Measurements from ENCODE around the gene TBXT.
"Not testable (repeated sequence)": the region's sequence is repeated elsewhere in the genome, so short reads cannot be mapped to it uniquely, and the experiment has no call there.

The TBXT gene, protein sequence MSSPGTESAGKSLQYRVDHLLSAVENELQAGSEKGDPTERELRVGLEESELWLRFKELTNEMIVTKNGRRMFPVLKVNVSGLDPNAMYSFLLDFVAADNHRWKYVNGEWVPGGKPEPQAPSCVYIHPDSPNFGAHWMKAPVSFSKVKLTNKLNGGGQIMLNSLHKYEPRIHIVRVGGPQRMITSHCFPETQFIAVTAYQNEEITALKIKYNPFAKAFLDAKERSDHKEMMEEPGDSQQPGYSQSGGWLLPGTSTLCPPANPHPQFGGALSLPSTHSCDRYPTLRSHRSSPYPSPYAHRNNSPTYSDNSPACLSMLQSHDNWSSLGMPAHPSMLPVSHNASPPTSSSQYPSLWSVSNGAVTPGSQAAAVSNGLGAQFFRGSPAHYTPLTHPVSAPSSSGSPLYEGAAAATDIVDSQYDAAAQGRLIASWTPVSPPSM

DNA sequence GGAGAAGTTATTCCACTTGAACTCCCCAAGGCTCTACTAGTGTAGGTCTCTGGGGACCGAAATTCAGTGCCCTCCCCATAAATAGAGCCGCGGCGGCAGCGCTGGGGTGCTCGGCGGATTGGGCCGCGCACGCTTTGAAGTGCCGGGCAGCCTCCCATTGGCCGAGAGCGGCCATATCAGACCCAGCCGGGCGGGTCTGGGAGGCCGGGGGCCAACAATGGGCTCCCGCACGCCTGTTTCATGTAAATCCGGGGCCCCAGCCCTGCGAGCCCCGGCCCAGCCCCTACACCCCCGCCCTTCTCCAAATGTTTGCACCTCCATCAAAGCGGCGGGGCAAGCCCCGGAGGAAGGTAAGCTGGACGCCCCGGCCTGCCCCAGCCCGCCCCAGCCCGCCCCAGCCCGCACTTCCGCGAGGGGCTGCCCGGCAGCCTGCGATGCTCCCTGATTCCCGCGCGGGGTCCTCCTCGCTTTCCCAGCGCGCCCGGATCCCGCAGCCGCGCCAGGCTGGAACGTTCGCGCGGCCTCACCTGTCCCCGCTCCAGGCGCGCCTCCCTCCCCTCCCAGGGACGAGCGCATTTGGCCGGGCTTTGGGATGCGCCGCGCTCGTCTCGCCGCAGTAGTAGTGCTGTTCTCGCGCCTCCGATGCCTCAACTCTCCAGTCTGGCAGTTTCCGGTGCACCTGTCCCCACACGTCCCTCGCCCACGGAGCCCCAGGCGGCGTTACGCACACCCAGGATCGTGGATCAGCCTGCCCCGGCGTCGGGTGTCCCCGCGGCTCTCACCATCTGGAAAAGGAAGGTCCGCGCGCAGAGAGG lies at the start of gene TBXT:
TBXT (minus strand) TSS at position 51 of the 815 bp plus-strand sequence. CDS start 260 bp downstream, outside the sequence.
- DNase-seq, result peak; percentile 67

DNA sequence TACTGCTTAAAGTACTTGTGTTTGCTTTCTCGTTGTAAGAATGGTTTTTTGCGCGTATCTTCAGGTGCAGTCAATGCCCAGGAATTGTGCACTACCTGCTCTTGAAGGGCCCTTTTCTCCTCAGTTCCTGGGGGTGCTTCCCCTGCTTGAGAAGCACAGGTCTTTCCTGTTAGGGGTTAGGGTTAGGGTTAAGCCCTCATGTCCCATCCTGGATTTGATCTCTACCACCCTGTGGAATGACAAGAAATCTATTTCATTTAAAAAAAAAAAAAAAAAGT lies 39.6 kb upstream of the TBXT start:
- DNase-seq, result no peak

DNA sequence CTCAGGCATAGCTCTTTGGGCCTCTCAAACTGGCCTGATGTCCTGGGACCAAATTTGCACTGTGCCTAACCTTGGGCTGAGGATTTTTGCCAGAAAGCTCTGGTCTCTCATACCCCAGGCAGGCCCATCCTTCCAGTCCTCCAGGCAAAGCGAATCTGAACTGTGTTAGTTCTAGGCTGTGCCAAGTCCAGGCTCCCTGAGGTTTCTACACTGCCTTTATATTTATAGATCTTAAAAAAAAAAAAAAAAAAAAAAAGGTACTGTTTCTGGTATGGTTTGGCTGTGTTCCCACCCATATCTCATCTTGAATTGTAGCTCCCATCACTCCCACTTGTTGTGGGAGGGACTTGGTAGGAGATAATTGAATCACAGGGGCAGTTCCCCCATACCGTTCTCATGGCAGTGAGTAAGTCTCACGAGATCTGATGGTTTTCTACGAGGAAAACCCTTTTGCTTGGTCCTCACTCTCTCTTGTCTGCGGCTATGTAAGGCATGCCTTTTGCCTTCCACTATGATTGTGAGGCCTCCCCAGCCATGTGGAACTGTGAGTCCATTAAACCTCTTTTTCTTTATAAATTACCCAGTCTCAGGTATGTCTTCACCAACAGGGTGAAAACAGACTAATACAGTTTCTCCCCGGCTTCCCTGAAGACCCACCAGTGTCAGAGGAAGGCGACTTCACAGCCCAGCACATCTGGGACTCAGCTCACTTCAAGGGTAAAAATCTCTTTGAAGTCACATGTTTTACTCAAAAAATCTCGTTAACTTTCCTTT lies 39.0 kb upstream of the TBXT start:
- DNase-seq, result no peak

DNA sequence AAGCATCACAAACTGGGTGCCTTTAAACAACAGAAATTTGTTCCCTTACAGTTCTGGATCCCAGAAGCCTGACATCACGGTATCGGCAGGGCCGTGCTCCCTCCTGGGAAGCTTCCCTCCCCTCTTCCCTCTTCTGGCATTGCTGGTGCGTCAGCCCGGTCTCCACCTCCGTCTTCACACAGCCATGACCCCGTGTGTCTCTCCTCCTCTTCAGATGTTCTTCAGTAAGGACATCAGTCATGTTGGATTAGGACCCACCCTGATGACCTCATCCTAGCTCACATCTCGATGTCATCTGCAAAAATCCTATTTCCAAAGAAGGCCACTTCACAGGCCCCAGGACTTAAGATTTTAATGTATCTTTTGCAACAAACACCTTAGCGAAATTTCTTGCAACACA lies 38.4 kb upstream of the TBXT start:
- no peak for DNase-seq

DNA sequence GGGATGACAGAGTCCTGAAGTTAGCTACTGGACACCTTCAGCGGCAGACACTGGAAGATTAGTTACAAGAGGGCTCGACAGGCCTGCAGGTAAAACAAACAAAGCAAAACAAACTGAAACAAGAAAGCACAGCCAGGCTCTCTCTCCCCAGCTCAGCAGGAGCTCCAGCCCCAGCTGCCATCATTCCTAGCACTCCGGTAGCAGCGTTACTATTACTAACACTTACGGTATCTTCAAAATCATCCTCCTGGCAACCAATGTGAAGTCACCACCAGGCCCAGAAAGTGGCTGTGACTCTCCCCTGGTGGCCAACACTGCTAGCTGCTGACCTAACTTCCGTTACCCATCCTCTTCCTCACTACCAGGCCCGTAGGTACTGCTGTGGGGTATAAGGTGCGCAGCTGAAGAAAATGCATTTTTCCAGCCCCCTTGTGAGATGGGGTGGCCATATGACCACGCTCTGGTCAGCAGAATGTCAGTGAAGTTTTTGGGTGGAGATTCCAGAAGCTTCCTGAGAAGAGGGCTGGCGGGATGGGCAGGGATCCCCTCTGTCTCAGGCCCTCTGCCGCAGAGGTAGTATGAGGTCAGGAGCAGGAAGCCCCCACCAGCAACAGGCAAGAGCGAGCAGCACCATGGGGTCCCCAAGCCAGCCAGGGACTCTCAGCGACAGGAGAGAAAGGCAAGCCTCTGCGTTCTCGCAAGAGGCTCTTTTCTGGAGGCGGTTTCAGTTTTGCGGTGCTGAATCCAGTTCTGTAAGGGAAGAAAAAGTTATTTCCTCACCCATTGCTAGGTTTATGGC lies 37.4 kb upstream of the TBXT start:
- peak; percentile 42 for DNase-seq

DNA sequence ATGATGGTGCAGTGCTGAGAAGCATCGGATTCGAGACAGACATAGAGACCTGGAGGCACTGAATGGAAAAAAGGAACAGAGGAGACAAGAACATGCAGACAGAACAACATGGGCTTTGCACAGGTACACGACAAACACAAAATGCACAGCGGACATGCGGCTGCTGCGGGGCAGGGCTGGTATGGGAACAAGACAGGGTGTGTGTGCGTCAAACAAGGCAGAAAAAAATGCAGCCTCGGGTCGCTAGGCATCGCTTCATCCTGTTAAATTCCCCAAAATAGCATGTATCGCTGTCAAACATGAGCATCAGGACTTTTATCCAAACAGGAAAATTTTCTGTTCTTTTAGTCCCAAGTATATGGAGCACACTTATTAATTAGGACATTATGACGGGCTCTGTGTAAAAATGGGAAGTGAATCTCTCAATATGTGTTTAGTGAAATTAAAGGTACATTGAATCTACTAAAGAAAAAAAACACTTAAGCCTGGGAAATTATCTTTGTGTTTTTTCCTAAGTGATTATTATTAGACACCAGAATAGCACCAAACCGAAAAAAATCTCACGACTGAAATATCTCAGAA lies 36.1 kb upstream of the TBXT start:
- DNase-seq, result no peak

DNA sequence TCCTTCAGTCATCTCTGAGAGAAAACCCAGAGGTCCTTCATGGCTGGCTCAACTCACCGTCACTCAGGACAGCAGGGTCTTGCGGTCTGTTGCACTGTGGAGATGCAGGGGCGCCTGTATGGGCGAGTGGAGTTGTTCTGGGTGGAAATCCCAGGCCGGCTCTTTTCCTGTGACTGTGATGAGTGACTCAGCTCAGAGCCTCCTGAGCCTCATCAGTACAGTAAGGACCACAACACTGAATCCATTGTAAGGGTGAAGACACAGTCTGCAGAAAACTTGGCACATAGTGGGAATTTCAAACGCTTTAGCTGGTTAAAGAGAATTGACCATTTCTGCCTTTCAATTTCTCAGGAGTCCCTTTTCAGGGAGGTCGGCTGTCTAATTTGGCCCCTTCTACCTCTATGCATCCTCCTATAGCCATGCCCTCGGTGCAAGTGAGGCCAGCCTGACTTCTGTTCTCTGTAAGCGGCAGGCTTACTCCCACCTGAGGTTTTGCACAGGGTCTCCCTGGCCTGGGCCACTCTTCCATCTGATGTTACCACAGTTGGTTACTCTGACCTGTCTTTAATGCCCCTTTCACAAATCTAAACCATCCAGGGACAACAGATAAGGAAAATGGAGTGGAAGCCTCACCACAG lies 35.5 kb upstream of the TBXT start:
- DNase-seq, result no peak

DNA sequence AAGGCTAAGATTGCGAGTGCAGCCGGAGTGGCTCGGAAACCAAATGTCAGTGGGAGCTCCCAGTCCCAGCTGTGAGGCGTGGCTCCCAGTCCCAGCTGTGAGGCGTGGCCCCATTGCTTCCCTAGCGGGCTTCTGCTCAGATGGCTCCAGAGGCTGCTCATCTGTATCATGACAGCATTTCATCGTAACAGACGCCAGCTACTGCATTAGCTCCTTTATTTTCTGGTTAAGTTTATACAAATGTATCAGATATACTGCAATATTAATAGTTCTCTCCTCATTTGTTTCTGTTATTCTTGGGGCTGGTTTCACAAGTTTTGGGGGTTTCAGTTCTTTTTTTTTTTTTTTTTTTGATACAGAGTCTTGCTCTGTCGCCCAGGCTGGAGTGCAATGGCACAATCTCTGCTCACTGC lies 34.7 kb upstream of the TBXT start:
- DNase-seq, result no peak

DNA sequence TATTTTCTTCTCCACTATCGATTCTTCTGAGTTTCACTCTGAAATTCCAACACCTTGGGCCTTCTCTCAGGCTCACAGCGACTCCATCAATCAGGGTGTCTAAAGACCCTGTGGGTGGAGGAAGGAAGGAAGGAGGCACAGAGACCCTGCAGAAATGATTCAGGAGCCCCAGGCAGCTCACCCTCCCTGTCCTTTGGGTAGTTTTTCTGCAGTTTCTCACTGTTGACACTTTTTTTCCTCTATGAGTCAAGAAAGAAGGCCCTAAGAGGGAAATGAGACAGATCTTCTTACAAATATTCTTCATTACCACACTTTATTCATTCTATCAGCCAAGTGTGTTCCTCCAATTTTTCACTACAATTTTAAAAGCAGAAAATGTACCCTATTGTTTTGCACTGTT lies 34.2 kb upstream of the TBXT start:
- no peak for DNase-seq

DNA sequence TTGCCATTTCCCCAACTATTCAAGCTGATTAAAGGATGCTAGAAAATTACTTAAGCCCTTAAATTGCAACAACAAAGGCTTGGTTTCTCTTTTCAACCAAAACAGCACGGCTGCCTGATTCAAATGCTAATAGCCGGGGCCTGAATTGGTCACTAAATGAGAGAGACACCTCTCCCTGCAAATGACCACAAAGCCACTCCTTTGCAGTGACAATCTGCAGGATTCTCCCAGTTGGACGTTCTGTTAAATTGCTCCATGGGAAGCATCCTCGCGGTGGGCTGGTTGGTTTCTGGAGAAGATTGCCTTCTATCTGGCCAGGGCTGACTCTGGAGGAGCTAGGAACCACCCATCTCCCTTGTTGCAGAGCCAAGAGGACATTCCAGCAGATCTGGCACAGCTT lies 29.7 kb upstream of the TBXT start:
- DNase-seq, result no peak

DNA sequence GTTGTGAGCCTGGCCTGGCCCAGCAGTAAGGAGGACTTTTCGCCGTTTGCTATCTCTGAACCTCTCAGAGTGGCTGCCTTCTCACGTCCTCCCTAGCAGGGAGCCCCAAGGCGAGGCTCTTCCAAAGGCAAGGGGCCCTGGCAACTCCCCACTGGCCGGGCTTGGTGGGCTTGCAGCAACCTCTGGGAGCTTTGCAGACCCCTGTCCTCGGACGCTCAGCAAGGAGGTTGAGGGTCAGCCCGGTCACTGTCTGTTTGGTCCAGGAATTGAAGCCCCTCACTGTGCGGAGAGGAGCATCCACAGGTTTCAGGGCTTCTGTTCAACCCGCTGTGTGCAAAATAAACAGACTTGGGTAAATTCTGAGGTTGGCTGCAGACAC lies 28.2 kb upstream of the TBXT start:
- DNase-seq, result no peak

DNA sequence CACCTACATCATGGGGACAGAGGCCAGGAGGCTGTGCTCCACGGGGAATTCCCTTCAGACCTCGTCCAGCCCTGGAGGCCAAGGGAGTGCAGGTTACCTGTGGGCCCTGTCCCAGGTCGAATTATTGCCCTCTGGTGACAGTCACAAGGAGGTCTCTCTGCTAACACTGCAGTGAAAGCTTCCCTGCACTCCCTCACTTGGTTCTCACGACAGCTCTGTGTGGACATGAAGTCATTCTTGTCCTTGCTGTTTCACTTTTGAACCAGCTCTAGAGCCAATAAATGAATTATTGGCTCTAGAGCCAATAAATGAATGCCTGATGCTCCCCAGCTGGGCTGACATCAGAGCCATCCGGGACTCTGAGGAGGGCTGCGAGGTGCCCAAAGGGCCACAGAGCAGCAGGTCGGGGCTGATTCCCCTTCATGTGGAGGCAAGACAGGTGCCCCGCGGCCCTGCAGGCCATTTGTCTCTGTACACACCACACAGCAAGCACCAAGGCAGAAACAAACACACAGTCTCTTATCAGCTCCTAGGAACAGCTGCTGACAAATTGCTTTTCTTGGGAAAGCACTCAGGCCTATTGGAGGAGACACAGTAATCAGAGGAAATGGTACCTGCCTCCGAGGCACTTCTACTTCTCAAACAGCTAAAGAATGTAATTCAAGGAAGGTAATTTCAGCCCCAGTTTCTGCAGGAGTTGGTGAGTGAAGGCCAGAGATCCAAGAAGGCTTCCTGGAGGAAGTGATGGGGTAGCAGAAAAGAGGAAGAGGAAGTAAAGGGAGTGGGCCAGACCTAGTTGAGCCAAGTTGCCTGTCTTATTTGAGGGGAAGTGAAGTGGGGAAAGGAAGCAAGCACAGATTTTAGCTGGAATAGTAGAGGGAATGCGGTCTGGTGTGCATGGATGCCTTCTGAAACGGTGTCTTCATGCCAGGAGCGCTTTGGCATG lies 27.5 kb upstream of the TBXT start:
- DNase-seq, result no peak

DNA sequence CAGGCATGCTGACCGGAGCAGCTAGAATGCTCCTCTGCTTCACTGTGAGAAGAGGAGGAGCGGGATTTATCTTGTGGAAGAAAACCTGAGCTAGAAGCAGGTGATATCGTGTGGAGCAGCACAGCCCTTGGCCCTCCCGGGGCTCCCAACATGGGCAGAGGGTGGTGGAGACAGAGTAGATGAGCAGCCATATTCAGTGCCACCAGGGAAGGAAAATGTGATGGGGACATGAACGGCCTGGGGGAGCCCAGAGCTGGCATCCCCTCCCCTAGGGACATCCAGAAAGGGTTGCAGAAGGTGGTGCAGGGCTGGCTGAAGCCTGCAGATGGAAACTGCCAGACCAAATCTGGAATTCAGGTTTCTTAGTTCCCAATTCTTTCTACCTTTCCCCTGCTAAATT lies 24.9 kb upstream of the TBXT start:
- DNase-seq, result no peak

DNA sequence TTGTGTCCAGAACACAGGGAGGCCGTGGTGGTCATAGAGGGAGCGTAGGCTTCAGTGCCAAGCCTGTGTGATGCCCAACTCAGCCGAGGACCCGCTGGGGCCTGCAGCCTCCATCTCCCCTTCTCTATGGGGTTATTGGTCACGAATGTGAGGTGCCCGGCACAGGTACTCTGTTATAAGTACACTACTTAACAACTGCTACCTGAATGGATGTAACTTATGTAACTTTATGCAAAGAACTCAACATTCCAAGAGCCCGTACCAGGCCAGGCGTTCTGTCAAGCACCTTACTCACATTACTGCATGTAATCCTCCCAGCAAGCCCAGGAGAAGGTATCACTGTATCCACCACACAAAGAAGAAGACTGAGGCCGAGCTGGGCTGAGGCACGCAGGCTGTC lies 24.5 kb upstream of the TBXT start:
- DNase-seq, result no peak

DNA sequence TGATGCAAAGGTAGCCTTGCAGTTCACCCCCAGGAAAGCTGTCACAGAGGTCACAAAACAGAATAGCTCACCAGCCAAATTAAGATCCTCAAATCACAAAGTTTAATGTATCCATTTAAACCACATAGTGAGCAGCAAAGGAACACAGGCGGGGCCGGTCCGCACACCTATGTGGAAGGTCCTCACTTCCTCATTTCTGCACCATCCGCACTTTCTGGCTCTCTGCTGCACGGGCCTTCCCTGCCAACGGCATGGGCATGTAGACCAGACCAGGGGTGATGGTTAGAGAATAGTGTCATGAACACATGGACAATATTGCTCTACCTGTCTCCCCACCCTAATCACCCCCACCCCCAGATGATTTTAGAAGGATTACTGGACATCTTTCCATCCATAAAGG lies 12.1 kb upstream of the TBXT start:
- no peak for DNase-seq

DNA sequence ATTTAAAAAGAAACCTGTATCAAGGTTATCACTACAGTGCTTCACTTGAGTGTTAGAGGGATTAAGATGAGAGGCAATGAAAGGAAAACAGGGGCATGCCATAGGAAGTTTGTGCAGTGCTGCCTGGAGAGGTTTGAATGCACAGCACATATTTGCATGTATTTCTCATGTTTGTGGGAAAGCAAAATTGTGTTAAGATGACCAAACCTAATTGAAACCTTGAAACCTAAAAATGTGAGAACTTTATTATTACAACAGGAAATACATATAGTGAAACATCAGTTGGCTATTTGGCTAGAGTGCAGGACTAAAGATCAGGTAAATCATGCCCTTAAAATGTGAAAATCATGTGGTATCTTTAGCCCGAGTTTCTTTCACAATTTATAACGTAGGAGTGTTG lies 8.5 kb upstream of the TBXT start:
- no peak for DNase-seq

DNA sequence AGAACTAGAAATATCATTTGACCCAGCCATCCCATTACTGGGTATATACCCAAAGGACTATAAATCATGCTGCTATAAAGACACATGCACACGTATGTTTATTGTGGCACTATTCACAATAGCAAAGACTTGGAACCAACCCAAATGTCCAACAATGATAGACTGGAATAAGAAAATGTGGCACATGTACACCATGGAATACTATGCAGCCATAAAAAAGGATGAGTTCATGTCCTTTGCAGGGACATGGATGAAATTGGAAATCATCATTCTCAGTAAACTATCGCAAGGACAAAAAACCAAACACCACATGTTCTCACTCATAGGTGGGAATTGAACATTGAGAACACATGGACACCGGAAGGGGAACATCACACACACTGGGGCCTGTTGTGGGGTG lies 7.4 kb upstream of the TBXT start:
- not testable (repeated sequence) for DNase-seq

DNA sequence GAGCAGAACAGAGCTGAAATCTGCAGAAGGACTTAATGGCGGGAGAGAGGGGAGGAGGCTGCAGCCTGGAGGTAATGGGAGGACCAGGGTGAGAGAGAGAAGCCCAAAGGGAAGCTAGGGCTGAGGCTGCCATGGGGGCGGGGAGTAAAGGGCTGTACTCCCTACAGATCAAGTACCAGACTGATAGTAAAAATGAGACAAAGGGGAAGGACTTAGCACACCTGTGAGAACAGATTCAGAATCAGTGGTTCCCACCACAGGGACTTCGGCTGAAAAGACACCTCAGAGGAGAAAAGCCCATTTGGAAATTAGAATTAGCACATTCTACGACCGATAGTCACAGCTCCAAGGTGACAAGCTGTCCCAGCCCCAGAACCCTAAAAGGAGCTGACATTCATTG lies 6.4 kb upstream of the TBXT start:
- DNase-seq, result no peak

DNA sequence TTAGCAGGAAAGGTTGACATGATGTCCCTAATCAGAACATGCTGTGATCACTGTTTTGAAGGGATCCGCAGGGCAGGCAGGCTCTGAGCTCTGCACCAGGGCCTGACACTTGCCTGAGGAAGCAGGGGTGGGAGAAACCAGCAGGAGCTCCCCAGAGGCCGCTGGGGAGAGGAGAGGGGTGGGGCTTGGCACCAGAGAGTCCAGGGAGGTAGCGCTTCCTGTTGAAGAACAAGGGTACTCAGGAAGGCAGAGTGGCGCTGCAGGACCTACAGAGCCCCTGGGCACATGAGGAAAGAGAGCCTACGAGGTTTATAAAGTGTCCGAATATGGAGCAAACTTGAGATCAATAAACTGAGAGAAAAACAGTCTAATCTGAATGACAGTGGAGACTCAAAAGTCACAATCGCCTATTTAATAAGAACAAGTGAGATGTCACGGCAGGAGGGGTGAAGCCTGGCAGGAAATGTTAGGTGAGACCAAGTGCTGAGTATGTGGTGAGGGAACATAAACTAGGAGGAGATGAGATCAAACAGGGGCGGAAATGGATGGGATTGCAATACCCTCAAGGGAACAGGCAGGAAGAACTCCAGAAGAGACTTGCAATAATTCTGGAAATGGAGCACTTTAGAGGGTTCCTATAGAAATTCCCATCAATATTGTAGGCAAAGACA lies 5.8 kb upstream of the TBXT start:
- peak; percentile 88 for DNase-seq

DNA sequence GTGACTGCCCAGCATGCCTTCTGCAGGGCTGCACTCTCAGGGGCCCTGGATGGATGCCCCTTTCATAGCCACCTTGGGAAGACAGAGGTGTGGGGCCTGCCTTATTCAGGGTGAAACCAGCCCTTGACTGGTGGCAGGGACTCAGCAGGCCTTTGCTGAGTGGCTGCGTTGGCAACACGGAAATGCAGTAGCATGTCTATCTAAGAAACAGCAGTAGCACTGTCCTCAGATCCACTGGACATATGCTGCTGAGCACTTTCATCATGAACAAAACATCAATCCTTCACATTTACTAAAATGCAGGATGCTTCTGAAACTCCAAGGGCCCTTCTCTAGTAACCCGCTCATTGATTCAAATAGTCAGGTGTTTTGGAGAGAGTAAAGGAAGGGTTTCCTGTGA lies 4.9 kb upstream of the TBXT start:
- no peak for DNase-seq

Measured in NCI-H774 (cell line).